GM10266 (cell line): ENCODE results near the gene CLDN10.

Experiments used
- DNase-seq: peaks from one replicate; pipeline ENCODE4 v3.0.0; 2012; ENCODE audit errors: extremely low spot score
- CTCF ChIP-seq: IDR thresholded peaks from 2 replicates; pipeline ENCODE4 v1.5.1; 2012; ENCODE audit warnings: mild to moderate bottlenecking, low read depth; ENCODE audit not compliant: control insufficient read depth, insufficient read depth; ENCODE audit errors: missing control alignments

The CLDN10 gene

GRCh38 chr13:95541308-95541707 lies 11.2 kb upstream of the CLDN10 start:
- no peak for DNase-seq
- TF ChIP-seq CTCF, result no peak

GRCh38 chr13:95541911-95542474 lies 10.5 kb upstream of the CLDN10 start:
- no peak for DNase-seq
- no peak for TF ChIP-seq CTCF

GRCh38 chr13:95544293-95544692 lies 8.2 kb upstream of the CLDN10 start:
- TF ChIP-seq CTCF, result no peak
- no peak for DNase-seq

- no peak for DNase-seq
- no peak for TF ChIP-seq CTCF
These were observed 5.6 kb upstream of the CLDN10 start for GRCh38 chr13:95546919-95547318.

GRCh38 chr13:95547531-95548167 lies 4.9 kb upstream of the CLDN10 start:
- DNase-seq, result no peak
- no peak for TF ChIP-seq CTCF

- DNase-seq, result no peak
- TF ChIP-seq CTCF, result no peak
These were observed 347 bp upstream of the CLDN10 start for GRCh38 chr13:95552208-95552538.

GRCh38 chr13:95553581-95554385 lies 1.3 kb downstream of the CLDN10 start:
- peak; percentile 43 for DNase-seq
- no peak for TF ChIP-seq CTCF
